NCI-H1930 (cell line): ENCODE measurements around the gene RCOR2.
A peak's percentile ranks its signal among the peaks of the same experiment; 100 is the strongest.

Experiments
- DNase-seq, 2 experiments: peaks; one replicate each; lab custom pipeline; 2025; lab: John Stamatoyannopoulos, UW

Gene RCOR2

DNA sequence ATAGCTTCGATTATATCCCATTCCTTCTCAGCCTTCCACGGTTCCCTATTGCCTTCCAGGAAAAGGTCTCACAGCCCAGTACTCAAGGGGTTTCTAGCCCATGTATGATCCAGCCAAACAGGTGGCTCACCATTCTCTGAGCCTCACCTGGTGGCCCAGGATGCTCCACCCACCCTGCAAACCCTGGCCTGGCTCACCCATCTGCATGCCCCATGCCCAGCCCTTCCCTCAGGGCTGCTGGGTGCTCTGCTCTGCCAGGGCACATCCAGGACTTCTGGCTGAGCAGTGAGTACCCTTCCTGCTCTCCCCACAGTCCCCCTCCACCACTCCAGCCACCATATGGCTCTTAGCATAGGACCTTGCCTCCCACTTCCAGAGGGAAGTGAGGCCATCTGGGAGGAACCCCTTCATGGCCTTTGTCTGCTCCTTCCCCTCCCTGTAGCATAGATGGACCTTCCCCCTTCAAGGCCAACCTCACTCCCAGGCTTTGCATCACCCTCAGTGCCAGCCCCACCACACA lies 5.8 kb upstream of the RCOR2 start:
- no peak for DNase-seq

DNA sequence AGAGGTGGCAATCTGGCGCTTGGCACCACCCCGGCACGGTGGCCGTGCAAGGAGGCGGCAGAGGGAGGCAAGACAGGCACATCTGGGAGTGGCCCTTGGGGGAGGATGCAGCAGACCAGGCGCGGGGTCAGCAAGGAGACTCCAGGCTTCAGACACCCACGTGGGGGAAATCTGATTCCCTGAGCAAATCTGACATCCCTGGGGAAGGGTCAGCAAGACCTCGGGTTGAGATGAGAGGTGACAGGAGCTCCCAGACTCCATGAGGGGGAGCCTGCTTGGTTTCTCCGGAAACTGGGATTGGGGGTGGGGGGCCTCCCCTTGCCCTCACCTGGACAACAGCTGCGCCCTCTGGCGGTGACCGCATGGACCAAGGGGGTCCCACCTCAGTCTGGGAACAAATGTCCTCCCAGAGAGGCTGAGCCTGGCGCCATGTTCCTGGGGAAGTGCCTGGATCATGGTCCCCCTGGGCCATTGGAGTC lies 4.0 kb upstream of the RCOR2 start:
- DNase-seq: peak in 1 of 2 experiments; percentile 28

DNA sequence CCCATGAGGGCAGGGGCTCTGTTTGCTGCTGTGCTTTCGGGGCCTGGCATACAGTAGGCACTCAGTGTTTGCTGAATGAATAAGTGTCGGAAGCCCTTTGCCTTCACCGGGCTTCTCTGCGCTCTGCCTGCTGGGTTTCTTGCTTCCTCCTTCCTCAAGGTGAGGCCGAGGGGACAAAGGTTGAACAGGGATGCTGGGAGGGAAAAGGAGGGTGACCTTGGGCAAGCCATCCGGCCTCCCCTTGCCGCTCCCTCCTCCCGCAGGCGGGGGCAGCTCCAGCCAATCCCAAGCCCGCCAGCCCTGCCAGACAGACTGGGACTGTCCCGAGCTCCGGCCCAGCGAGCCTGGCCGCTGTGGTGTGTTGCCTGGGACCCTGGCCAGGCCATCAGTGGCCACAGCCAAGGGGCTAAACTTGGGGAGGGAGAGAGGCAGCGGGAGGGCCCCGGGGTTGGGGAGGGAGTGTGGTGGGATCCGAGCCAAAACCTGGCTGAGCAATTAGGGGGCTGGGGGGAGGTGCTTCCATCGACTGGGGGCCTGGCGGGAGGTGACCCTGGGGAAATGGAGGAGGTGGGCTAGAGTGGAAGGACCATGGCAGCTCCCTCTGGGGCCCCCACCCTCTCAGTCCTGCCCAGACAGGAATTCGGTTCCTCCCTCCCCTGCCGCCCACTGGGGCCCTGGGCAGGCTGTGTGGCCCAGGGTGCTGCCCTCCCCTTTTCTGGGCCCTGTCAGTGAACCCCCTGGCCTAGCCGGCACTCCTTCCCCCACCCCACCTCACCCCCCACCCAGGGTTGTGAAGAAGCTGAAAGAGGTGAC lies 3.4 kb upstream of the RCOR2 start:
- DNase-seq: no peak

DNA sequence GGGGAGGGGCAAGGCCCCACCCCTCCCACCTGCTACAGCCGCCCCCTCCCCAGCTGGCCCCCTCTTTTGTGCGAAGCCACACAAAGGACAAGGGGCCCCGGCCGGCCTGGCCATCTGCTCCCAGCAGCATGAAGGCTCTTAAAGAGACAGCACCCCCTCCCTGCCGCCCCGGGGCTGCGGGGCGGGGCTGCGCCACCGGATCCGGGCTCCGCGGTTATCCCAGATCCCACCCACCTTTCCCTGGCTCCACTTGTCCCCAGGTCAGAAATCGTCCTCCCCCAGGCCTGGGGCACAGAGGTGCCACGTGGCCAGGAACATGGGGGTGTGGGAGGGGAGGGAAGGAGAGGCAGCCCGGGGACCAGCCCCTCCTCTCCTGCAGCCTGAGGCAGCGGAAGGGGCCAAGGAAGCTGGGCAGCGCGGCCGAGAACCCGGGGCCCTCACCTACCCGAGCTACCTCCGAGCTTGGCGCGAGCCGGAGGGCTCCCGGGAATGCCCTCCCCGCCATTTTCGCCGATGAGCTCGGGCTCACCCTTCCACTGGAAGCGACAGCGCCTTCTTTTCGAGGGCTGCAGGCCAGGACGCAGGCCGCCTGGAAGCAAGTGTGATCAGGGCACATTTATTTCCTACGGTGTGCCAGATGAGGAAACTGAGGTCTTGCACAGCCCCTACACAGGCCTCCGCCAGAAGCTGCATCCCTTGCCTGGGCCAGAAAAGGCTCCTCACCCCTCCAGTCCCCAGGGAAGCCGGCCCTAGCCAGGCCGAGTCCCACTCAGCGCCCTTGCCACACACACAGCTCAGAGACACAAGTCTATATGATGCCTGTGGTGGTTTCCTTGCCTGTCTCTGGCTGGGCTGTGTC lies 2.5 kb upstream of the RCOR2 start:
- DNase-seq: no peak

DNA sequence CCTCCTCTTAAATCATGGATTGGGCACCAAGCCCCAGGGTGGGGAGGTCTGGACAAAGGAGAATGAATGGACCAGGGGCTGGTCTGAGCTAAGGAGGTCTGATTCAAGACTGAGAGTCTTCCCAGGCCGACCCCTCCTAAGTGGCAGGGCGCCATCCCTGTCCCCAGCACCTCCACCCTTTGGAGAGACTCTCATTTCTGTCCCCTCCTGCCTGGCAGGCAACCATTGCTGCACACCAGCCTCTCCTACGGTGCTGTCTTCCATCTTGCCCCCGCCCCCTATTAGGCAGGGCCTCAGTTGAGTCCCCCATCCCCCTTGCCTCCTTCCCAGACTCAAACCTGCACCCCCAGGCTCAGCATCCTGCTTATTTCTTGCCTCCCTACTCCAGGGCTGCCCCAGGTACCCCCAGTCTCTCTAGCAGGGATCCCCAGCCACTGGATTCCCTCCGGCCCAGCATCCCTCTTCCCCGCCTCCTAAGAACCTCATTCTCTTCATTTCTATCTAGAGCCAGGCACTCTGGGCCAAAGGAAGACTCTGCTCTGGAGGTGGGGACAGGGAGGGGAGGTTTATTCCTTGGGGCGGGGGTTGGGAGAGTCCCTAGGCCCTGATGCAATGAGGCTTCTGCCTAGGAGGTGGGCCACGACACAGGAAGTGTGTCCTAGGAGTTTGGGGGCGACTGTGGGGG lies 1.7 kb upstream of the RCOR2 start:
- no peak for DNase-seq

DNA sequence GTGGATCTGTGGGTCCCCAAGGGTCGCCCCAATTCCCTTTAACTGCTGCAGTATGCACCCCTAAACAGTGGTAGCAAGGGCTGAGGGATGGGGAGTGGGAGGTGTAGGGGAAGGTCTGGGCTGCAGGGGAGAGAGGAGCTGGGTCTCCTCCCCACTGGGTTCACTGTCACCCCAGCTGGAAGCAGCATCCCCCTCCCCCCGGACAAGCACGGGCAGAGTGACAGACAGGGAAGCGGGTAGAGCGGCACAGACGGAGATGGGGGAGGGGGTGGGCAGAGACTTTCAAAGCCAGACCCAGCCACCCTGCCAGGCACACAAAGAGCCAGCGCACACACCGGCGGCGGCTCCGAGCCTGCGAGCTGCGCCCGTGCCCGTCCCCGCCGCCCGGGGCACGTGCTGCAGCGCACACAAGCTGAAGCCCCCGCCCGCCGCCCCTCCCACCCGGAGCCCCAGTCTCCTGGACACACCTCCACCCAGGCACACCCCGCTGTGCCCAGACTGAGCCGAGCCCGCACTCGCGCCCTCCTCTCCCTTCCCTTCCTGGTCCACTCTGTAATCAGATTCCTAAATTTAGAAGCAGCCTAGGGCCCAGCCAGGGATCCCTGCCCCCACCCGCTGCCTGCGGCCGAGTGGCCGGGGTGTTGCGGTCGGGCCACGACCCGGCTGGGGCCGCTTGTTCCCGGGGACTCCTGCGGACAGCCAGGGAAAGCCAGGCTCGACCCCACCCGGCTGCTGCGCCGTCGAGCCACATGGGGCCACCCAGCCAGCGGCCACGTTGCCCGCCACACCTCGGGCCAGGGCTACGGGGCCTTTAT lies 935 bp upstream of the RCOR2 start:
- no peak for DNase-seq

DNA sequence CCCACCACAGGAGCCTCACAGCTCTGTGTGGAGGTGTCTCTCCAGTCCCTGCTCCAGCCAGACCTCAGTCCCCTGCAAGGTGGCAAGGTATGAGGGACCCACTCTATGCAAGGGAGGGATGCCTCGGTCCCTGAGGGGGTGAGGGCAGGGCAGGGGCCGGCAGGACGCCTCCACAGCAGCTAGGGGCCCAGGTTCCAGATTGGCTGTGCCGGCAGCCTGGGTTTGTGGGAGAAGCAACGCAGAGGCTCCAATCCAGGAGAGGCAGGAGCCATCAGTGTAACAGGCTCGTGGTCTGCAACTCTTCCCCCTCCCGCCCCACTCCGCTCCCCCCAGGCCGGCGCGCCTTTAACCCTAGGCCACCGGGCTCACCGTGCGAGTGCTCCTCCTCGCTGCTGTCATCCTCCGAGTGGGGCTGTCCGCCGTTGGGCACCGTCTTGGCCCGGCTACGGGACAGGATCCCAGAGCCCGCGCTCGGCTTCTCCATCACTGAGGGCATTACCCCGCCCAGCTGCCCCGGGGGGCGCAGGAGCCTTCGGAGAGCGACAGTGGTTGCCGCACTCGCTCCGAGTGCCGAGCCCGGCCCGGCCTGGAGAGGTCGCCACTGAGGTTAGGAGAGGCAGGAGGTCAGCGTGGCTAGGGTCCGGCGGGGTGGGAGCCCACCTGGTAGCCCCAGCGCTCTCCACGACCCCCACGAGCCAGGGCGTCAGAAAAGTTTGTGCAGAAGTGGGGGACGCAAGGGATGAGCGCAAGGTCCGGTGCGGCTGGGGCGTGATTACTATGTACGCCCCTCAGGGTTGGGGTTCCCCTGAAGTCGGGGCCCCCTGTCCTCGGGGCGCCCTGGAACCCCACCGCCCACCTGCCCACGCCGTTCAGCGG lies 765 bp downstream of the RCOR2 start:
- DNase-seq: peak; percentile 25 to 46

DNA sequence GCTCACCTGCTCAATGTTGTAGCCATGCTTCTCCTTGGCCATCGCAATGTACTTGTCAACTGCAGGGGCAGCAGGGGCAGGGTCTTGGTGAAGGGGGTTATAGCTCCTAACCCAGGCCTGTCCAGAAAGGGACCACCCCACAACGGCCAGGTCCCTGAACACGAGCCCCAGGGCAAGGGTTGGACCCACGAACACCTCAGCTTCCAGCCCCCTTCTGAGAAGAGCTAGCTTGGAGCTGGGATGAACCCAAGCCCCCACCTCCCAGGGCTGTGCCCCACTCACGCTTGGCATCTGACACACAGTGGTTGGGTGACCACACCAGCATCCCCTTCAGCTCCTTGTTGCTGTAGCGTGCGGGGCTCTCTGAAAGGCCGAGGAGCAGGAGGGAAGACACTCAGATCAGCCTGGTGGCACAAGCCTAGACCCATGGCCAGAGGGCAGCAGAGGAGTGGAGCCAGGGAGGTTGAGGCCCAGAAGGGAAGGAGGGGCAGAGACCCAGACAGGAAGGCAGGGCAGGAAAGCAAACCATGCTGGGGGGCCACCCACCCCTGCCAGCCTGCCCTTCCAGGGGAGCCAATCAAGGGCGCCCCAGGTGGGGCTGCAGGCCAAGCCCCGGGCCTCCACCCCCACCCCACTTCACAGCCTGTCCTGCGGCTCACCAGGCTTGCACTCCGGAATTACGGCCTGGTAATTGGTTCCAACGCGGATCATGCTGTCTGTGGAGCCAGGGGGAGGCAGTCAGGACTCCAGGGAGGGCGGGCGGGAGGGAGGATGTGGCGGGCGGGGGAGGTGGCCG lies 1.9 kb downstream of the RCOR2 start:
- DNase-seq: no peak

DNA sequence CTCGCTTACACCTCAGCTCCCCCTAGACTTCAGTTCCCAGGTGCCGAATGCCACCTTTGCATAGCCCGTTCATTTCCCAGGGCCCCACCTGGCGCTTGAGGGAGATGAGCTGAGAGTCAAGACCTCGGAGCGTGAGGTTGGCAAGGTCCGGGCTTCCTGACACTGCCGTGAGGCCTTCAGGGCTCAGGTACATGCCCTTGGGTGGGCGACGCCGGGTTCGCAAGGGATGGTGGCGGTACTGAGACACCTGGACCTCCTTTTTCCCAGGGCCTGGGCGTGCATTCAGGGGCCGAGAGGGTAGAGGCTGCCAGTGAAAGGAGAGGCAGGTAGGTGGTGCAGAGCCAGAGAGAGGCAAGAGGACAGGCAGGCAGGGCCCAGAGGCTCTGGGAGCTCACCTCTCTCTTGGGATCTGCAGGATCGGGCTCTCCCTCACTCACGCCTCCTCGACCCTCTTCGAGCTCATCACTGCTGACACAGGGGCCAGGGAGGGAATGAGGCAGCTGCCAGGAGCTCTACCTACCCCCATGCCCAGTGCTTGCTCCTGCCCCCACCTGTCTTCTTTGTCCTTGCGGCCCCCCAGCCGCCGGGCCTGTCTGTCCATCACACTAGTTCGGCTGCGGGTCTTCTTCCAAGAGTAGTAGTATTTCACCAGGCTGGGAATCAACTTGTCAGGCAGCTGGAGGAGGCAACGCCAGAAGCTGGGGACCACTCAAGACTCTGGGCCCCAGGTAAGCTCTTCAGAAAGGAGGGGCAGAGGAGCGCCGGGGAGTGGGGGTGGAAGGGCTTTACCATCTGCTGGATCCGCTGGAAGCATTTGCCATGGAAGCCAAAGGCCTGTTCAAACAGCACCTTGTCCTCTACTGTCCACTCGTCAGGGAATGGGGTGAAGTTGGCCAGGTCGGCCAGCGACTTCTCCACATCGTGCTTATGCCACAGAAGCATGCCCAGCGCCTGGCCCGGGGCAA lies 2.8 kb downstream of the RCOR2 start:
- DNase-seq: no peak

DNA sequence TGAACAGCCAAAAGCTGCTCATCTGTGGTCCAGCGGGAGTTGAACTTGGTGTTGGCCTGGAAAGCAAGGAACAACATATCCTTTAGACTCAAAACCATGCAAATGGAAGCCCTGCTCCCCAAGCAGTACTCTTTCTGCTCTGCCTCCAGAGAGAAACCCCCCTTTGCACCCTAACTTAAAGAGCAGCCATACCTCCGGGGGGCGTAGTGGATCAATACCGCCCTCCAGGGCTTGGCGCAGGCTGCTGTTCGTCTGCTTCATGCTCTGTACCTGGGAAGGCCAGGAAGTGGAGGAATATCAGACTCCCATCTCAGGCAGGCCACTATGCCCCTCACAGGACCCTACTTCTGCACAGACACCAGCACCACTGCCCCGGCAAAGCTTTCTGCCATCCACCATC lies 4.3 kb downstream of the RCOR2 start:
- peak in 1 of 2 experiments; percentile 23 for DNase-seq

DNA sequence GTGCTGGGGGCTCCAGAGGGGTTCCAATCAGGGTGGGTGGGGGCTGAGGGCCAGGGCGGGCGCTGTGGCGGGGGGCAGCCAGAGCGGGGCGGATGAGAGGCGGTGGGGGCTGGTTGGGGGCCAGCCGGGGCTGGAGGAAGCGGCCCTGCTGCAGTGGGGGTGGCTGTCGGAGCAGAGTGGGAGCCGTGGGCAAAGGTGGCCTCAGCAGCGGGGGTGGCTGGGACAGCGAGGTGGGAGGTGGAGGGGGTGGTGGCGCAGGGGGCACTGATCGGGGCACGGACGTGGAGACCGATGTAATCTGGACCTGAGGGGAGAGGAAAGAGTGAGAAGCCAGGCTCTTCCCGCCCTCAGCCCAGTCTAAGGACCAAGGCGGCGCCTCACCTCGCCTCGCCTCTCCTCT lies 5.1 kb downstream of the RCOR2 start:
- no peak for DNase-seq

DNA sequence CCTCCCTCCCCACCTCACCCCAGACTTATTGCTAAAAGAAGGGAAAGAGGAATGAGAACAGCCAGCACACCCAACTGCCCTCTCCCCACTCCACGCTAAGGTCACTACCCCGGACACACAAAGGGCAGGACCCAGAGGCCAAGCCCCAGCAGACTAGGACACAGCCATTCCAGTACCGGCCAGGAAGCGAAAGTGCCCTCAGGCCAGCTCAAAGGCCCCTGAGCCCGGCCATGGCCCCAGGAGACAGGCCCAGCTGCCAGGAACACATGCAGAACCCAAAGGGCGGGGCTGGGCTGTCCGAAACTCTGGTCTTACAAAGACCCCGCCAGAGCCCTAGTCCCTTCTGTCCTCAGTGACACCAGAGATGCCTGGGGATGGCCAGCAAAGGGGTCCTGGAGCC lies 5.5 kb downstream of the RCOR2 start:
- DNase-seq: no peak

DNA sequence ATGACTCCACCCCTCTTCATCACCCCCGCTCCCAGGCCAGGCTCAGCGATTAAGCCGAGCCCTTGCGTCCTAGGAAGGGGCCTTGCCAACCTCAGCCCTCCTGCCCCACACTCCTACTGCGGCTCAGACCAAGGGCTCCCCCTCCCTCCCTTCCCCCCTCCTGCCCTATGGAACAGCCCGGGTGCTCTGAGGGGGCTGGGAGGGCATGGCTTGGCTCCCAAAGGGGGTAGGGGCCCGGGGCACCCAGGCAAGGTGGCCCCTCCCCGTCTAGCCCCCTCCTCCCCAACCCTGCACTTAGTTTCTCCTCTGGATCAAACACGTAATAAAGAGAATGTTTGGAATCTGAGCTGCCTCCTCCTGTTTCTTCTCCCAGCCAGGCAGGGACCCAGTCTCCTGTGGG lies 6.3 kb downstream of the RCOR2 start:
- DNase-seq: no peak

DNA sequence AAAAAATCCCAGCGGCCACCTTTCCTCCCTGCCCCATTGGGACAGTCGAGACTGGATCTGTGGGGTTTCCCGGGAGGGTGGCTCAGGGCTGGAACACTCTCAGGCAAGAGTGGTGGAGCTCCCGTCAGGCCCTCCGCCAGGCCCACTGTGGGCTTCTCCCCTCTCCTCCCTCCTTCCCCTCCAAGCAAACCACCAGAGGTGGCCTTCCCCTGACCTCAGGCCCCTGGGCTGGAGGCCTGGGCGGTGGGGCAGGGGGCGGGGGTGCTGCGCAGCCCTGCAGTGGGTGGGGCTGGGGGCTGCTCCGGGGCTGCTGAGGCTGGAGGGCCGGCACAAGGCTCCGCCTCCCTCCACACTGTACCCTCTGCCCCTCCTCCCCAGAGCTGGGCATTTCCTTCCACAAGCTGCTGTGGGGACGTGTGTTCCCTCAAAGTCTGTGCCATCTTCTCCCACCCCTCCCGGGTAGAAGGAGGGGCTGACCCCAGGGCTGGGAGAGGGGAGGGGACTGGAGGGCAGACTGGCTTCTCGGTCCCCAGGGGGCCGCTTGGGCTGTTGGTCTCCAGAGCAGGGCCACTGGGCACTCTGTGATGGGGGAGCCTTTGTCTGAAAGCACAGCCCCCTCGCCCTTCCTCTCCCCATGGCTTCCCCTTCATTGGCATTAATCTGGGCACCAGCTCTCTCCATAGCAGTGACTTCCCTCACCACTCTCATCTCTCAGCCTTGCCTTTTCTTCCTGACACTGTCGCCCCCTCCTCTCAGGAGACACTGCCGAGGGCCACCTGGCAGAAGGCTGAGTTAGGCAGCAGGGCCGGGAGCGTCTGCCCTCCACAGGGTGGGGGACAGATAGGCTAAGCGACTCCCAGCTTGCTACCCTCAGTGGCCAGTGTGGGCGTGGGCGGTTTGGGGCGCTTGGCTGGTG lies 7.1 kb downstream of the RCOR2 start:
- no peak for DNase-seq

DNA sequence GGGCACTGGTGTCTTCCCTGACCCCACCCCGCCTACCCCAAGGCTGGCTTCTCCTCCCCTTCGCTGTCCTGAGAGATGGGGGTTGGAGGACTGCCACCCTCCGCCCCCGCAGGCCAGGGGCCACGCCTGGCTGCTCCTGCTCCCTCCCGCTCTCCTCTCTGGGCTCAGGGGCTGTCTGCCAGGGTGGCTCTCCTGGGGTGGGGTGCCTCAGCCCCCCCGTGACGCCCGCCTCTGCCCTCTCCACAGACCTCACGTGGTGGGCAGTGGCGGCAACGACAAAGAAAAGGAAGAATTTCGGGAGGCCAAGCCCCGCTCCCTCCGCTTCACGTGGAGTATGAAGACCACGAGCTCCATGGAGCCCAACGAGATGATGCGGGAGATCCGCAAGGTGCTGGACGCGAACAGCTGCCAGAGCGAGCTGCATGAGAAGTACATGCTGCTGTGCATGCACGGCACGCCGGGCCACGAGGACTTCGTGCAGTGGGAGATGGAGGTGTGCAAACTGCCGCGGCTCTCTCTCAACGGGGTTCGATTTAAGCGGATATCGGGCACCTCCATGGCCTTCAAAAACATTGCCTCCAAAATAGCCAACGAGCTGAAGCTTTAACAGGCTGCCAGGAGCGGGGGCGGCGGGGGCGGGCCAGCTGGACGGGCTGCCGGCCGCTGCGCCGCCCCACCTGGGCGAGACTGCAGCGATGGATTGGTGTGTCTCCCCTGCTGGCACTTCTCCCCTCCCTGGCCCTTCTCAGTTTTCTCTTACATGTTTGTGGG lies 8.1 kb downstream of the RCOR2 start:
- DNase-seq: no peak

DNA sequence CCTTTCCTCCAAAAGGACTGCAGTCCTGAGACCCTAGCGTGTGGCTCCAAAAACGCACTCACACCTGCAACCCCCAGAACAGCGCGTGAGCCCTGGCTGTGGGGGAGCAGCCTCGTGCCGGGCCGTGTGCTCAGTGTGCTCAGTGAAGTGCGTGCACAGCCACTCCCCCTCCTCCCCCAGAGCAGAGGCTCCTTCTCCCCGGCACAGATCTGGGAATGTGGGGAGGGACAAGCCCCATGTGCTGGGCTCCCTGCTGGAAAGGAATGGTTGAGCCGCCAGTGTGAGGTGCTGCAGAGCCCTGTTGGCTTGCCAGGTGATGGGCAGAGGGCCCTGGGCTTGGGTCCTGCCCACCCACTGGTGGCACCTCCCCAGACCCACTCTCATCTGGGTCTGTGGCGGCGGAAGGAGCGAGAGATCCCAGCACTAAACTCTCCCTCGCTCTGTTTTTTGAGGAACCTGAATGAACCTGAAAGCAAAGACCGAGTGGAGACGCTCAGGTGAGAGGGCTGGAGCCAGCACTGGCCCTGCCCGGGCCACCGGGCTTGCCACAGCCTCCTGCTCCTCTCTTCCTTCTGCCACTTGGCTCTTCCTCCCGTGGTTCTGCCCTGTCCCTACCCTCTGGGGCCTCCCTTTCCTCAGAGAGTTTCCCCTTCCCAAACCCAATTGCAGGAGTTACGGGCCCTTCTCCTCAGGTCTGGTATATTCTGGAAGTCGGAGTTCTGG lies 9.0 kb downstream of the RCOR2 start:
- no peak for DNase-seq
